ENCODE results near the gene TNFRSF13B.

- TF ChIP-seq POLR2AphosphoS5 (IDR thresholded peaks at IDR 0.05) (no peak), CTCF (IDR thresholded peaks at IDR 0.05) (no peak), POLR2A (IDR thresholded peaks at IDR 0.05) (no peak)
These were observed 46.4 kb downstream of the TNFRSF13B start for GRCh38 chr17:16925461-16926060.

Data from stomach (tissue), 4 donors.